NCI-H146 (cell line): ENCODE results near the gene KNDC1.
"Not testable (repeated sequence)": the region's sequence is repeated elsewhere in the genome, so short reads cannot be mapped to it uniquely, and the experiment has no call there.

Experiments
- DNase-seq: peaks from one replicate; lab custom pipeline; 2025; lab: John Stamatoyannopoulos, UW

Gene KNDC1, protein sequence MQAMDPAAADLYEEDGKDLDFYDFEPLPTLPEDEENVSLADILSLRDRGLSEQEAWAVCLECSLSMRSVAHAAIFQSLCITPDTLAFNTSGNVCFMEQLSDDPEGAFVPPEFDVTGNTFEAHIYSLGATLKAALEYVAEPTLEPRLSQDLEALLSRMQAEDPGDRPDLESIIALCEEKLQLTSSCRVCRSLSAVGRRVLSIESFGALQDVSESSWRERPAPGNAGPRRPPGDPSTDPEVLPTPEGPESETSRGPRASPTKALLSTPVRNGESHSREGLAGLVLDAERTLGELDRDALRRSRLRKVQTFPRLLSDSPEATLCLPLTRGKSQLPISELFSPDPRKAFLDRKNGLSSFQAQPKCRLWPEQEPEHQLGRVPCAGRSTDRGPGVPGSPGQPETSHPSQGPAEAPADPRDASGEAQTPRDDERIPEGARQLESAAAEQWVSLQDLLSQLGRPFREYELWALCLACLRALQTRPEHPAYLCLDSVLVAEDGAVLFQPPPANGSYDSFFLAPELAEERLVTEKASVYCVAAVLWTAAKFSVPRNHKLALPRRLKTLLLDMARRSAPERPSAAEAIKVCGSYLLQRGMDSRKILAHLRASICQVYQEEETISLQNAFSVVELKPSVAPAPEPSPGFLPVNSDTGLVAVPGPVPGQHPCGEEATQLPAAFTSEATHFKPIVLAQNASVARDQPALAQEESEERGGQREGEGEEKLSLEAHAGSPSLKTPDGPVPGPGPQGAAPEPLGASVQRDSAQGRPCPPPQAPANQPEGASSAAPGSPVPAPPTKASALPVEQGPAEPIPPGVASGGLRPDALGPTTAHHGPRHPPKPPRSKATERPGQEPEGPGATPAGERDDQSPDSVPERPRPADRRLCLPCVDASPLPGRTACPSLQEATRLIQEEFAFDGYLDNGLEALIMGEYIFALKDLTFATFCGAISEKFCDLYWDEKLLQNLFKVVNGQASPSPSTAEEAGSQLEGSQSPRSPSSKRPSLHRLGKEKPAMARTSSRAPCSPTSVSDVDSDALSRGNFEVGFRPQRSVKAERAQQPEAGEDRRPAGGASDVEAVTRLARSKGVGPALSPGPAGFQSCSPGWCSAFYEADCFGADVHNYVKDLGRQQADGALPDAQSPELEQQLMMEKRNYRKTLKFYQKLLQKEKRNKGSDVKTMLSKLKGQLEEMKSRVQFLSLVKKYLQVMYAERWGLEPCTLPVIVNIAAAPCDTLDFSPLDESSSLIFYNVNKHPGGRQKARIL (N-terminal part only)

DNA sequence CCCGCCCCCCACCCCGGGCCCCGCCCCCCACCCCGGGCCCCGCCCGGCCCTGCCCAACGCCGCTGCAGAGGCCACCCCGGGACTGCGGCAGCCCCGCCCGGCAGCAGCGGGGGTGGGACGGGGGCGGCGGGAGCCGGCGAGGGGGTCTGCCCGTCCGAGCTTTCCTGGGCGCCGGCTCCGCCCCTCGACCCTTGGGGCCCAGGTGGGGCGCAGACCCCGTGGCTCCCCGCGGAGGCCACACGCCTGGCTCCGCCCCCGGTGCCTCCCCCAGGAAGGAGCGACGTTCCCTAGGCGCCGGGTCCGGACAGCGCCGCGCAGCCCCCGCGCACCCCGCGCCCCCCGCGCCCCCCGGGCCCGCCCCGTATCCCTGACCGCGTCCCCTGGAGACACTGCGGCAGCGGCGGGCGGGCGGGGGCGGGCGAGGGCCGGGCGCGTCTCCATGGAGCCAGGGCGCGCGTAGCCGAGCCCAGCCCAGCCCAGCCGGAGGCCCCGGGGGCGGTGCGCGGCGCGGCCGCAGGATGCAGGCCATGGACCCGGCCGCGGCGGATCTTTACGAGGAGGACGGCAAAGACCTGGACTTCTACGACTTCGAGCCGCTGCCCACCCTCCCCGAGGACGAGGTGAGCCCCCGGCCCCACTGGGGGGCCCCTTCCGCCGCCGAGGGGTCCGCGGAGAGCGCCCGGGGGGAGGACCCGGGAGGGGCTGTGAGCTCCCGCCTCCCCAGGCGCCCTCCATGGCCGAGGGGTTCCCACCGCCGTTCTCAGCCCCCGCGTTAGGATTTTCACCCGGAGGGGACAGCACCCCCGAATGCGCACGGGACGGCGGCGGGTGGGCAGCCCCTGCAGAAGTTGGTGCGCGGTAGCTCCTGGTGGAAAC lies at the start of gene KNDC1:
Gene KNDC1, plus strand, starts transcription at position 270 of the 876 bp plus-strand sequence. Its CDS starts 249 bp downstream, at position 519.
- no peak for DNase-seq

DNA sequence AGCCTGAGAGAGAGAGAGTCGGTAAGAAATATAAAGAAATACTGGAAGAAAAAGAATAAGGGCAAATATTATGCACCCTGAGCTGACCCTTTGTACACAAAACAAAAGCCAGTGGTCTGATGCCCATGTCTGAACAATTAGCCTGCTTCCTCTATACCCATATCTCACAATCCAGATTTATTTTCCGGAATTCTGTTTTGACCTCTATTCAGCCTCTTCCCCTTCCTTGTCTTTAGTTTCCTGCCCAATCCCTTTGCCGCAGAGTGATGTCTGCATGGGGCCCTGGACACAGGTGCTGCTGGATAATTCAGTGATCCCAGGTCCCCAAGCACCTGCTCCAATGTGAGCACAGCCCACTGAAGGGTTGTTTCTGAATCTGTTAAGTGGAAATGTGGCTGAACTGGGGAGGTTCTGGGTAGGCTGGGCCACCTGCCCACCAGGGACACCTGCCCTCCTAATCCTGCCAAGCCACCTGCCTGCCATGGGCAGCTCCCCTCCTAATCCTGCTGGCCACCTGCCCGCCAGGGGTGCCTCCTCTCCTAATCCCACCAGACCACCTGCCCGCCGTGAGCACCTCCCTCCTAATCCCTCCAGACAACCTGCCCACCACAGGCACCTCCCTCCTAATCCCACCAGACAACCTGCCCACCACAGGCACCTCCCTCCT lies 49.3 kb upstream of the KNDC1 start:
- DNase-seq, result no peak

DNA sequence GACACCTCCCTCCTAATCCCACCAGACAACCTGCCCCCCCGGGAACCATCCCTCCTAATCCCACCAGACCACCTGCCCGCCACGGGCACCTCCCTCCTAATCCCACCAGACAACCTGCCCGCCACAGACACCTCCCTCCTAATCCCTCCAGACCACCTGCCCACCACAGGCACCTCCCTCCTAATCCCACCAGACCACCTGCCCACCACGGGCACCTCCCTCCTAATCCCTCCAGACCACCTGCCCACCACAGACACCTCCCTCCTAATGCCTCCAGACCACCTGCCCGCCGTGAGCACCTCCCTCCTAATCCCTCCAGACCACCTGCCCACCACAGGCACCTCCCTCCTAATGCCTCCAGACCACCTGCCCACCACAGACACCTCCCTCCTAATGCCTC lies 48.4 kb upstream of the KNDC1 start:
- not testable (repeated sequence) for DNase-seq

DNA sequence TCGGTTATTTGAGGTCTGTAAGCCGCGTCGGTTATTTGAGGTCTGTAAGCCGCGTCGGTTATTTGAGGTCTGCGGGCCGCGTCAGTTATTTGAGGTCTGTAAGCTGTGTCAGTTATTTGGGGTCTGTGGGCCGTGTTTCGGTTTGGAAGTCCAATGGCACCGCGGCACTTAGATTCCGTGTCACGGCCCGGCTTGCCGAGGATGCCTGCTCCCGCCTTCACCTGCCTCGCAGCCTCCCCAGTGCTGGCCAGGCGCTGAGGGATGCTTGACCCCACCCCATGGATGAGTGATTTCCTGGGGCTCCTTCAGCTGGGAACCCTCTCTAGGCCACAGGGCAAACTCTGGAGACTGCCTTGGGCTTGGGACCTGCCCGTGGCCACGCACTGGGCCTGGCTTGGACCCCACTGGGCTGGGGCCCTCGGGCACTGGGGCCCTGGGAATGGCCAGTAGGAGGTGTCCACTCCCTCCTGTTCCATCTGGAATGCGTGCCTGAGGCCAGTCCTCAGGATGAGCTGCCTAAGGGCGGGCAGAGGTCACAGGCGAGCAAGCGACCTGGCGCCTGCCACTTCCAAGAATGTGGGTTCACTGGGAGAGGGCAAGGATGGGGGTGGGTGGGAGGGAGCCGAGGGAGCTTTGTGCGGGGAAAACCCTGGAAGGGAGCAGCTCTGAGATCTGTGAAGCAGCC lies 46.7 kb upstream of the KNDC1 start:
- no peak for DNase-seq

DNA sequence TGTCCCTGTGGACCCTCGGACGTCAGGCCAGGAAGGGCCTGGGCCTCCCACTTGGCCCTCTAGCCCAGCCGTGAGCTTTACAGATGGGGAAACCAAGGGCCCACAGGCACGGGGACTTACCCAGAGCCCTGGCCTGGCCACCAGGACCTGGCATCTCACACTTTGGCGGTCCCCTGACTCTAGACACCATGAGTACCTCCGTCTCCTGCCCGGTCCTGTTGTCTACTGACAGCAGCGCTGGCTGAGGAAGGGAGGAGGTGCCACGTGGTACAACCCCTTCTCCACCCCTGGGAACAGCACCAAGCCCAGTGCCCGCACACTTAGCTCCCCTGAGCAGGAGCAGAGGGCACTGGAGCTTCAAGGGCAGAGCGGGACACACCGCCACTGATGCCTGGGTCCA lies 46.2 kb upstream of the KNDC1 start:
- DNase-seq, result no peak

DNA sequence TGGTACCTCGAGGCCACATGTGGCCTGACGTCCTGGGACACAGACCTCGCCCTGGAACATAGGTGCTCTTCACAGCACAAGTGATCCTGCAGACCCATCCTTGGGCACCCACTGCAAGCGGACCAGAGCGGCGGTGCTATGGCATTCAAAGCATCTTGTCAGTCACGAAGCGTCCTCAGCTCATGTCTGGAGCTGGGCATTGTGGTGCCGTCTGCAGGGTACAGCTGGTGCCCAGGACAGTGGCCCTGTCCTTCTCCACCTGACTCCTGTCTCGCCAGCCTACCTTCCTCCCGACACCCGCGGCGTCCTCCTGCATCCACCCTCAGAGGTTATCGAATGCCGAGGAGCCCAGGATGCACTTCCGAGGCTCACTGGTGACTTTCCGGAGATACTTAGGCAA lies 45.8 kb upstream of the KNDC1 start:
- no peak for DNase-seq

DNA sequence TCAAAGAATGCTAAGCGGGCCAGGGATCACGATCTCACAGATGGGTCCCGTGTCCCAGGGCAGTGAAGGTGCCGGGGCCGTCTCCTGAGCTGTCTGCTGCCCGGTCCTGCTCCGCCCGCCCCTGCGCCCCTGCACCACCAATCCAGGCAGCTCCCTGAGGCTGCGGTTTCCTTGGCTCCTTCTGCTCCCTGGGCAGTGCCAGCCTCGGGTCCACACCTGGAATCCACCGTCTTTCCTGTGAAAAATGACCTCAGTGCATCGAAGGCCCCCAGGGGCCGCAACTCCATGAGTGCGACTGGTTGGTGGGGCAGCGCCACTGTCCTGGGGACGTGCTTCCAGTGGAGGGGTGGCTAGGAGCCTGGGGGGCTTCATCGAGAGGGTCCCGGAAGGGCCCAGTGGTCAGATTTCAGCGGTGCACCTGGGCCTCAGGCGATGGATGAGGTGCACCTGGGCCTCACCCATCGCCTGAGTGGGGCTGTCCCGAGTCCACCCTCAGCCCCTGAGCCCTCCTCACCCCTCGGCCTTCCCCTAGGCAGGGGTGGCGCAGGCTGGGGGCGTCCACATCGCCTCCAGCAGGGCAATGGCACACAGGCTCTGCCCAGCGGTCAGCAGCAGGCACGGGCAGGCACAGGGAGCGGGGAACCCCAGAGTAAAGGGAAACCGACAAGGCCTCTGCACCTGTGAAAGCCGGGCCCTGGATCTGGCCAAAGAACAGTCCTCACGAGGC lies 45.1 kb upstream of the KNDC1 start:
- DNase-seq, result no peak

DNA sequence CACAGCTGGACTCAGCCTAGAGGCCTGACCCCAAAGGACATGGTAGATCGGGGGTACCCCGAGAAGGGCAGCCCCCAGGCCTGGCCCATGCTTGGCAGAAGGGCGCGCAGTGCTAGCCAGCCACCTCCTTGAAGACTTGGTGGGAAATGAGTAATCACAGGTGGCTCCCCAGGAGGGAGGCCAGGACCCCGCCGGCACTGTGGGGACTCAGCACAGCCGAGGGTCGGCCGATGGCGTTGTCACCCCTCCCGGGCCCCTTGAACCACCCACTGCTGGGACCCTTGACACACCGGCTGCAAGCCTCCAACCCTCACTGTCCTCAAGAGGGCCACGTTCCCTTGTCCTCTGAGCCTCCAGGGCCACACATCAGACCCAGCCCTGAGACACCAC lies 44.6 kb upstream of the KNDC1 start:
- no peak for DNase-seq

DNA sequence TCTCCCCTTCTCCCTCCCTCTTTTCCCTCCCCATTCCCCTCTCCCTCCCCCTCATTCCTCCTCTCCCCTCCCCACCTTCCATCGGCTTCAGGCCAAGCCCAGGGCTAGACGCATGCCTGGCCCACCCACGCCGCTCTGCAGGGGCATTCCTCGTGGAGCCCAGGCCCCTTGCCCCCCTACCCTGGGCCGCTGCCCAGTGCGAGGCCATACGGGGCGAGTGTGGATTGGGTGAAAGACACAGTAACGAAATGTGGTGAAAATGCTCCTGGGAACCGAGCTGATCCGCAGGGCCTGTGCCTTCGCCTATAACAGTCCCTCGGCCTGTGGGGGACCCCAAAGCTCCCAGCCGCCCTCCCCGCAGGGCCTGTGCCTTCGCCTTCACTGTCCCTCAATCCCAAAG lies 44.0 kb upstream of the KNDC1 start:
- DNase-seq, result no peak

DNA sequence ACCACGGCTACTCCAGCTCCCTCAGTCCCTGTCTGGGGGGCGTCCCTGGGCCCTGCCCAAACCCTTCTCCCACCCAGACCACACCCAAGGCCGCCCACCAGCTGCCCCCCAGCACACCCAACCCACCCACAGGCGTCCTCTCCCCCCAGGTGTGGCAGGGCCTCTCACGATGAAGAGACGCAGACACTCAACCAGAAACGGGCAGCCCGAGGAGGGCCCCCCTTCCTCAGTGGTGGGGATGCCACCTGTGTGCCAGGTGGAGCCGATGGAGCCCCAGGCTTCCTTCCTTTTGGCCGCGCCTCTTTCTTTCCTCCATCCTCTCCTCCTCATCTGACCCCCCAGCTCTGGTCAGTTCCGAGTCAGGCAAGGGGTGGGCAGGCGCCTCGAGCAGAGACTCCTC lies 43.6 kb upstream of the KNDC1 start:
- DNase-seq, result no peak

DNA sequence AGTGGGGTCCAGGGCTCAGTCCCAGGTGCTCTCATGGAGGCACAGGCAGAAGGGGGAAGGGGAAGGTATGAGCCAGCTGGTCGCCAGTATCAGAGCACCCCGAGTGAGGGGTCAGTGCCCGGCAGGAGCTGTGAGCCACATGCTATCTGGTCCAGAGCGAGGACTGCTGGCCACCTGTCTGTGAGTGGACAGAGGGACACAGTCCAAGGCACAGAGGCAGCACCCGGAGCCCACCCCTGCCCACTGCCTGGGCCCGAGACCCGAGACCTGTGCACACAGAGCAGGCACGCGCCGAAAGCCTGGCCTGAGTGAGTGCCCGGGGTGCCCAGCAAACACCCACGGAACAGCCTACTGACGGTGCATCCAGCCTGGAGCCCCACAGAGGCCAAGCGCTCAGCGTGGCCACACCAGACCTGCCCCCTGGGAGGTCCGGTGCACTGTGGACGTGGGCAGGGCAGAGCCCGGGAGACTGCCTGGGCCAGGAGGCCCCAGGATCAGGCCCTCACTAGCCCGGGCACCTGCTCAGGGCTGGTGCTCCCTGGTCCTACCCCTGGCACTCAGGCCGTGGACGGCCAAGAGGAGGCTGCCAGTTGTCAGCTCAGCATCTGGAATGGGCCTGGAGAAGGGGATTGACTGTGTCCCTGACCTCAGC lies 42.9 kb upstream of the KNDC1 start:
- DNase-seq, result no peak

DNA sequence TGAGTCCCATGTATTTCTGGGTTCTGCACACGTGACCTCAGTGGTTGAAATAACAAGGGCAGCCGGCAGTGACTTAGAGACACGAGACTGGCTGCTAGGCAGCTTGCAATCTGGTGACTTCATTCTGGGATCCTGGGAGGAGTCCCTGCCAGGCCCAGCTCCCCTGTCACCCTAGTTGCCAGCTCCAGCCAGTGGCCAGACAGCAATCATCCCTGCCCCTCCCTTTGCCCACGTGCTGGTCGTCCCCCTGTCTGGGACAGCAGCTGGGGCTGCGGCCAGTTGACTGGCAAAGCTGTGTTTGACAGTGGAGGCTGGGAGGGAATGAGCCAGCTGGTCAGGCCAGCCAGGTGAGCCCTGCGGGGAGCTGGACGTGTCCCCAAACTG lies 42.3 kb upstream of the KNDC1 start:
- no peak for DNase-seq

DNA sequence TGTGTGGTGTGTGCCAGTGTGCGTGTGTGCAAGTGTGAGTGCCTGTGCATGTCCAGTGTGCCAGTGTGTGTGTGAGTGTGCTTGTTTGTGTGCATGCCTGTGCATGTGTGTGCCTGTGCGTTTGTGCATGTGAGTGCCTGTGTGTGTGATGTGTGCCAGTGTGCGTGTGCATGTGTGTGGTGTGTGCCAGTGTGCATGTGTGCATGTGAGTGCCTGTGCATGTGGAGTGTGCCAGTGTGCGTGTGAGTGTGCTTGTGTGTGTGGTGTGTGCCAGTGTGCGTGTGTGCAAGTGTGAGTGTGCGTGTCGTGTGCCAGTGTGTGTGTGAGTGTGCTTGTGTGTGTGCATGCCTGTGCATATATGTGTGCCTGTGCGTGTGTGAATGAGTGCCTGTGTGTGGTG lies 38.5 kb upstream of the KNDC1 start:
- no peak for DNase-seq

DNA sequence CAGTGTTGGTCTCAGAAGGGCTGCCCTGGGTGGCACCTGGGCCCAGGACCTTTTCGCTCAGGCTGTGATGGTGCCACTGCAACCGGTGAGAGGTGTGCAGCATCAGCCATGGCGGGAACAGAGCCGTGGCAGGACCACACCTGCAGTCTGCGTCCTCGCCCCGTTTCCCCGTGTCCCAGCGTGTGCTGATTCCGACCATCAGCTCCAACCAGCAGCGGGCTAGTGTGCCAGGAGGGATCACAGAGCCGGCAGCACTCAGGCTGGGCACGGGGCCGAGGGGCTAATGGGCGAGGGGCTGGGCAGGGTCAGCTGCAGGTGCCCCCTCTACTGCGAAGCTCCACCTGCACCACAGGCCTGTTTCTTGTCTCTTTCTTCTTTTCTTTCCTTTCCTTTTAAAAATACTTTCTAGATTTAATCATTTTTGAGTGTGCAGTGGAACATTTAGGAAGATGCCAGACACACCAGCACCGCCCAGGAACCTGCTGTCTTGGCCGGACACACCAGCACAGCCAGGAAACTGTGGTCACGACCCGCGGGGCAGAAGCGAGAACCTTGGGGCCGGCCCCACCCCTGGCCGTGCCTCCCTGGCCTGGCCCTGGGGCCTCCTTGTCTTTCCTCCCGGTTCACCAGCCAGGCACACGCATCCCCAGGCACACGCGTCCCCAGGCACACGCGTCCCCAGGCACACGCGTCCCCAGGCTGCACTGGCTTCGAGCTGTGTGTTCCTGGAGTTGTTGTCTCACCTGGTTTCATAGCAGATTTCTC lies 37.7 kb upstream of the KNDC1 start:
- no peak for DNase-seq

DNA sequence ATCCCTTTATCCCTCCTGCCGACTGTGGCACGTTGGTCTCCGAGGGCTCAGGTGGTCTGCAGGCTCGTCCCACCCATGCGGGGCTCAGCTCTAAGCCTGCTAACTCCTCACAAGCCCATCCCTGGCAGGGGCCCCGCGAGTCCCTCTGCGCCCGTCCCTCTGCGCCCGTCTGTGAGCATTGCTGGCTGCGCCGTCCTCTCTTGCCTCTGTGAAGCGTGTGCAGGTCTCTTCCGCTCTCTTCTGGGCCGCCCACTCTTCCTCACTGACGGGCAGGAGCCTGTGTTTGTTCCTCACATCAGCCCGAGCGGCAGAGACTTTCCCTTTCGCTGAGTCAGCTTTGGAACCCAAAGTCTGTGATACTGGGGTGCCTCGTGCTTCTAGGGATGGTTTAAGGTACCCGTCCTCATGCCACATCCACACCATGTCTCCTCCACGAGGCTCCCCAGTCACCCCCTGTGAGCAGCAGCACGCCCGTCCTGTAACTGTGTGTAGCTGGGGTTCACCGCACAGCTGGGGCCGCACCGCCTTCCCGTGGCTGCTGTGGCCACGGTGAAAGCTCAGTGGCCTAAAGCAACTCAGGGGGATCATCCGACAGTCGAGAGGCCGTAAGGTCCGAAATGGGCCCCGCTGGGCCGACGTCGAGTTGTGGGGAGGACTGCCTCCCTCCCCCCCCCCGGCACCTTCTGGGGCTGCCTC lies 36.8 kb upstream of the KNDC1 start:
- DNase-seq, result no peak

DNA sequence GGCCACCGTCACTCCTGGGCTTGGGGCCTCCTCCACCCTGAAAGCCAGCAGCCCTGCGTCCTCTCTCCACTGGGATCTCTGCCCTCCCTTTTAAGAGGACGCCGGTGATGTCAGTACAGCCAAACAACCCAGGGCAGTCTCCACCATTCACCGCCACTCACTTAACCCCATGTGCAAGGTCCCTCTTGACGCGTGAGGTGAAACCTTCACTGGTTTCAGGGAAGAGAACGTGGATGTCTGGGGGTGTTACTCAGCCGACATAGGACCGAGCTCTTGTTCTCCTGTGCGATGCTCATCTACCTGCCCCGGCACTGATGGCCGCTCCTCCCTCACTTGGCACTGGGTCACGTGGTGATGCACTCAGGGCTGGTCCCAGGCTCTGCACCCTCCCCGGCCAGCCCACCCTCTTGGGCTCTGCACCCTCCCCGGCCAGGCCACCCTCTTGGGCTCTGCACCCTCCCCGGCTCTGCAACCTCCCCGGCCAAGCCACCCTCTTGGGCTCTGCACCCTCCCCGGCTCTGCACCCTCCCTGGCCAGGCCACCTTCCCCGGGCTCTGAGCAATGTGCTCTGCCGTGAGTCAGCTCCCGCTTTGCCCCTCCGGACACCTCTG lies 36.2 kb upstream of the KNDC1 start:
- DNase-seq, result no peak
